HG03060 (cell line): ENCODE data around the gene PHB1.
"Not testable (repeated sequence)": the region's sequence is repeated elsewhere in the genome, so short reads cannot be mapped to it uniquely, and the experiment has no call there.

Experiments
- ATAC-seq: cut with Tn5 transposase; IDR thresholded peaks from one replicate; pipeline ENCODE4 v1.9.1; 2021; ENCODE audit warnings: low read depth, moderate number of reproducible peaks; ENCODE audit not compliant: unreplicated experiment

The PHB1 gene

GRCh38 chr17:49407086-49407485, 7.6 kb downstream of the PHB1 start:
- ATAC-seq = no peak

GRCh38 chr17:49406421-49407061, 8.1 kb downstream of the PHB1 start:
- no peak for ATAC-seq

- ATAC-seq = no peak
Measured at GRCh38 chr17:49404906-49405305, 9.8 kb downstream of the PHB1 start.

- ATAC-seq = no peak
Measured at GRCh38 chr17:49404361-49404760, 10.3 kb downstream of the PHB1 start.

- ATAC-seq = no peak
Measured at GRCh38 chr17:49403514-49404289, 11.0 kb downstream of the PHB1 start.

GRCh38 chr17:49402706-49403105, 12.0 kb downstream of the PHB1 start:
- no peak for ATAC-seq

GRCh38 chr17:49401971-49402611, 12.6 kb downstream of the PHB1 start:
- ATAC-seq = no peak

GRCh38 chr17:49399995-49400394, 14.7 kb downstream of the PHB1 start:
- no peak for ATAC-seq

GRCh38 chr17:49397586-49397985, 17.1 kb downstream of the PHB1 start:
- ATAC-seq = no peak

GRCh38 chr17:49393491-49394255, 21.0 kb downstream of the PHB1 start:
- no peak for ATAC-seq

- no peak for ATAC-seq
Measured at GRCh38 chr17:49390548-49391324, 23.9 kb downstream of the PHB1 start.

- ATAC-seq = not testable (repeated sequence)
Measured at GRCh38 chr17:49389514-49390347, 25.0 kb downstream of the PHB1 start.

- ATAC-seq = no peak
Measured at GRCh38 chr17:49388692-49389513, 25.8 kb downstream of the PHB1 start.

GRCh38 chr17:49388290-49388640, 26.4 kb downstream of the PHB1 start:
- ATAC-seq = no peak

- ATAC-seq = no peak
Measured at GRCh38 chr17:49387498-49388289, 27.0 kb downstream of the PHB1 start.

- ATAC-seq = no peak
Measured at GRCh38 chr17:49386373-49386772, 28.3 kb downstream of the PHB1 start.

GRCh38 chr17:49384951-49385350, 29.7 kb downstream of the PHB1 start:
- no peak for ATAC-seq

- ATAC-seq = no peak
Measured at GRCh38 chr17:49383060-49383459, 31.6 kb downstream of the PHB1 start.
